Prostate gland (tissue), 2 donors: ENCODE measurements around the gene GALNT6.

Experiments
- POLR2A ChIP-seq: fragments of 450-650 bp; IDR thresholded peaks from one replicate; pipeline ENCODE4 v1.6.1; 2016; ENCODE audit warnings: antibody characterized with exemption, mild to moderate bottlenecking
- POLR2AphosphoS5 ChIP-seq: sonication (generic); formaldehyde crosslinking; IDR thresholded peaks from one replicate; pipeline ENCODE4 v1.6.1; 2017; ENCODE audit warnings: antibody characterized with exemption
- TF ChIP-seq, protein P1 (sequence below), 4 experiments: fragments of 200-600 bp in 2 of 4; fragments of 450-650 bp in 2 of 4; sonication (generic) in 2 of 4; IDR thresholded peaks; 1 replicate in 3 of 4; 2 replicates in 1 of 4; pipeline ENCODE4 v1.5.1; 2016 to 2019; ENCODE audit warnings: antibody characterized with exemption in 4 of 4, mild to moderate bottlenecking in 2 of 4, moderate library complexity in 2 of 4

DNA sequence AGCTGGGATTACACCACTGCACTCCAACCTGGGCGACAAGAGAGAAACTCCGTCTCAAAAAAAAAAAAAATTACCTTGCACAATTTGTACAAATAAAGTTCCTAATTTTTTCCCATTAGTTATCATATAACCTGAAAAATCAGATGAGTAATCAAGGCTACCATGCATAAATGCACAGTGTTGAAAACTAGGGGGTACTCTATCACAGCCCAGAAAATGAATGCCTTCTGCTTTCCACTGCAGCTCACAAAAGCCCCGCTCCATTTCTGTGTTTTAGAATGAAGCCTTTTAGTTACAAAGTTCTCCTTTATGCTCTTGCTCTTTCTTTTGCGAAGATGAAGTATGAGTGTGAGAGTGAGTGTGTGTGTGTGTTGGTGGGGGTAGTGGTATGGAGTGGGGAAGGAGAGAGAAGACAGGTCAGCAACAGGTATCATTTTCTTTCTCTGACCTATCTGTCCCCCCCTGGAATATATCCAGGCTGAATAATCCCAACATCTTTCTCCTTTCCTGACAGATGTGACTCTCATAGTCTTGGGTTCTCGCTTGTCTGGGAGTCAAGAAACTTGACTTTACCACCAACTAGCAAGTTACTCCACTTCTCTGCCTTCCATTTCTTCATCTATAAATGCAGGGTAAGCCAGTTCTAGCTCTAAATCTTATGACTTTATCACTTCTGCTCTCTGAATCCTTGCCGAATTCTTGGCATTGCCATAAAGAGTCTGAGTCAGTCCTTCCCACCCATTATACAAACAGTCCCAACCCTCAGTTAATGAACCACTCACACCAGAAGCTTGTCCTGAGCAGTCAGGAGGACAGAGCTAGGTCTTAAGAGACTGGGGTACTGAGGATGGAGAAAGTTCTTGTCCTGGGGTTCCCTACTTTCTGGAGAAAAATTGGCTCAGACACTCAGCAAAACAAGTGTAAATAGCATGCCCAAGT, 83.3 kb downstream of the GALNT6 start:
- TF ChIP-seq, protein P1, sequence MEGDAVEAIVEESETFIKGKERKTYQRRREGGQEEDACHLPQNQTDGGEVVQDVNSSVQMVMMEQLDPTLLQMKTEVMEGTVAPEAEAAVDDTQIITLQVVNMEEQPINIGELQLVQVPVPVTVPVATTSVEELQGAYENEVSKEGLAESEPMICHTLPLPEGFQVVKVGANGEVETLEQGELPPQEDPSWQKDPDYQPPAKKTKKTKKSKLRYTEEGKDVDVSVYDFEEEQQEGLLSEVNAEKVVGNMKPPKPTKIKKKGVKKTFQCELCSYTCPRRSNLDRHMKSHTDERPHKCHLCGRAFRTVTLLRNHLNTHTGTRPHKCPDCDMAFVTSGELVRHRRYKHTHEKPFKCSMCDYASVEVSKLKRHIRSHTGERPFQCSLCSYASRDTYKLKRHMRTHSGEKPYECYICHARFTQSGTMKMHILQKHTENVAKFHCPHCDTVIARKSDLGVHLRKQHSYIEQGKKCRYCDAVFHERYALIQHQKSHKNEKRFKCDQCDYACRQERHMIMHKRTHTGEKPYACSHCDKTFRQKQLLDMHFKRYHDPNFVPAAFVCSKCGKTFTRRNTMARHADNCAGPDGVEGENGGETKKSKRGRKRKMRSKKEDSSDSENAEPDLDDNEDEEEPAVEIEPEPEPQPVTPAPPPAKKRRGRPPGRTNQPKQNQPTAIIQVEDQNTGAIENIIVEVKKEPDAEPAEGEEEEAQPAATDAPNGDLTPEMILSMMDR (IDR thresholded peaks at IDR 0.05): no peak
- peak; percentile 15 for TF ChIP-seq POLR2A
- no peak for TF ChIP-seq POLR2AphosphoS5
